SK-N-SH (cell line): Measurements from ENCODE around the gene MEGF8. TPM values are rescaled to one million over a fixed set of nuclear protein-coding genes. Genes with fewer than 3 reads are reported as not detected.

Experiments
- CTCF ChIA-PET: fragments of 300-600, 350-600 bp; formaldehyde crosslinking; extraction: SDS; loops from one replicate; lab custom pipeline; 2021; lab: Yijun Ruan, JAX
- POLR2A ChIA-PET: fragments of 350-600 bp; sonication (Branson Sonifier 250); formaldehyde crosslinking; extraction: SDS; loops from one replicate; lab custom pipeline; 2020; ENCODE audit warnings: antibody characterized with exemption, inconsistent platforms; lab: Yijun Ruan, JAX
- DNase-seq: peaks from one replicate; pipeline ENCODE4 v3.0.0; 2012
- H2AFZ ChIP-seq: fragments of 200-600 bp; sonication (generic); 2 replicates; pipeline ENCODE4 v1.8.1; 2016; ENCODE audit warnings: antibody characterized with exemption, mild to moderate bottlenecking, low read depth
- H3F3A ChIP-seq: fragments of 200-600 bp; sonication (generic); replicated peaks from 2 replicates; pipeline ENCODE3; 2016; ENCODE audit warnings: antibody characterized with exemption, mild to moderate bottlenecking; ENCODE audit not compliant: insufficient read depth
- H3K27ac ChIP-seq, 2 experiments: fragments of 200-500 bp in 1 of 2; fragments of 200-600 bp in 1 of 2; sonication (Bioruptor generic) in 1 of 2; sonication (generic), shearing (Covaris generic) in 1 of 2; 2 replicates each; pipeline versions ENCODE4 v1.5.1 to v1.6.1; 2014 to 2016; ENCODE audit warnings: low read depth in 2 of 2, inconsistent platforms in 1 of 2, low read length in 1 of 2, mild to moderate bottlenecking in 1 of 2, mixed read lengths in 1 of 2
- H3K27me3 ChIP-seq: fragments of 200-600 bp; sonication (generic), shearing (Covaris generic); 2 replicates; pipeline ENCODE4 v1.6.1; 2016; ENCODE audit warnings: mixed run types; ENCODE audit not compliant: insufficient read depth
- H3K36me3 ChIP-seq, 2 experiments: fragments of 200-500 bp in 1 of 2; fragments of 200-600 bp in 1 of 2; sonication (Bioruptor generic) in 1 of 2; sonication (generic) in 1 of 2; replicated peaks in 1 of 2; 2 replicates each; pipeline versions ENCODE3 to v1.5.1; 2014 to 2016; ENCODE audit warnings: low read length in 1 of 2, mild to moderate bottlenecking in 1 of 2; ENCODE audit not compliant: insufficient read depth in 2 of 2, control insufficient read depth in 1 of 2
- H3K4me1 ChIP-seq, 2 experiments: fragments of 200-500 bp in 1 of 2; fragments of 200-600 bp in 1 of 2; sonication (Bioruptor generic) in 1 of 2; sonication (generic), shearing (Covaris generic) in 1 of 2; 2 replicates each; pipeline versions ENCODE4 v1.5.1 to v1.6.1; 2014 to 2016; ENCODE audit warnings: low read depth in 1 of 2, low read length in 1 of 2, mixed run types in 1 of 2; ENCODE audit not compliant: insufficient read depth in 2 of 2, control insufficient read depth in 1 of 2
- H3K4me2 ChIP-seq: fragments of 200-600 bp; sonication (generic), shearing (Covaris generic); 2 replicates; pipeline ENCODE4 v1.6.1; 2017; ENCODE audit warnings: mixed run types
- H3K4me3 ChIP-seq, 2 experiments: fragments of 200-500 bp in 1 of 2; fragments of 200-600 bp in 1 of 2; sonication (Bioruptor generic) in 1 of 2; sonication (generic), shearing (Covaris generic) in 1 of 2; 2 replicates each; pipeline versions ENCODE4 v1.5.1 to v1.8.1; 2014 to 2016; ENCODE audit warnings: low read depth in 2 of 2, inconsistent platforms in 1 of 2, low read length in 1 of 2, mild to moderate bottlenecking in 1 of 2, mixed read lengths in 1 of 2, moderate library complexity in 1 of 2
- H3K79me2 ChIP-seq: fragments of 200-600 bp; sonication (generic); 2 replicates; pipeline ENCODE4 v1.8.1; 2017; ENCODE audit warnings: mild to moderate bottlenecking; ENCODE audit not compliant: insufficient read depth
- H3K9ac ChIP-seq: fragments of 200-600 bp; sonication (generic); 2 replicates; pipeline ENCODE4 v1.6.1; 2017; ENCODE audit warnings: mixed run types
- H3K9me2 ChIP-seq: fragments of 200-600 bp; sonication (generic); 2 replicates; pipeline ENCODE4 v1.6.1; 2017; ENCODE audit warnings: mixed run types
- H3K9me3 ChIP-seq: fragments of 200-600 bp; sonication (generic); 2 replicates; pipeline ENCODE4 v1.6.1; 2017; ENCODE audit warnings: mixed run types, mild to moderate bottlenecking, moderate library complexity
- H4K20me1 ChIP-seq: fragments of 200-600 bp; sonication (generic); 2 replicates; pipeline ENCODE4 v1.6.1; 2017; ENCODE audit warnings: mild to moderate bottlenecking, mixed run types; ENCODE audit not compliant: insufficient read depth
- CTCF ChIP-seq: fragments of 200-600 bp; sonication (generic); IDR thresholded peaks from 2 replicates; pipeline ENCODE4 v1.6.1; 2017; ENCODE audit warnings: antibody characterized with exemption, mild to moderate bottlenecking, moderate library complexity
- EP300 ChIP-seq, 2 experiments: IDR thresholded peaks; 2 replicates each; pipeline versions ENCODE4 v1.4.0 to v1.6.1; 2012; ENCODE audit warnings: borderline replicate concordance in 1 of 2, low read depth in 1 of 2, low read length in 1 of 2
- EZH2phosphoT487 ChIP-seq: fragments of 200-600 bp; sonication (generic); IDR thresholded peaks from 2 replicates; pipeline ENCODE4 v1.6.1; 2017; ENCODE audit warnings: low read depth, mixed run types, mild to moderate bottlenecking, antibody characterized with exemption, moderate library complexity, borderline replicate concordance
- FOSL2 ChIP-seq: IDR thresholded peaks from 2 replicates; pipeline ENCODE4 v1.4.0; 2012; ENCODE audit warnings: low read depth, mild to moderate bottlenecking, moderate library complexity, borderline replicate concordance
- IRF3 ChIP-seq: fragments of 150-350 bp; IDR thresholded peaks from 2 replicates; pipeline ENCODE4 v1.6.1; 2016; ENCODE audit warnings: mild to moderate bottlenecking, low read depth, low read length
- JUND ChIP-seq: IDR thresholded peaks from 2 replicates; pipeline ENCODE4 v1.4.0; 2012
- POLR2AphosphoS5 ChIP-seq: IDR thresholded peaks from 2 replicates; pipeline ENCODE4 v1.6.1; 2012; ENCODE audit warnings: low read depth, low read length
- RAD21 ChIP-seq: IDR thresholded peaks from 2 replicates; pipeline ENCODE4 v1.6.1; 2012; ENCODE audit warnings: mild to moderate bottlenecking, low read length
- TEAD4 ChIP-seq: IDR thresholded peaks from 2 replicates; pipeline ENCODE4 v1.4.0; 2012; ENCODE audit warnings: mild to moderate bottlenecking, borderline replicate concordance; ENCODE audit not compliant: insufficient read depth
- YY1 ChIP-seq: IDR thresholded peaks from 2 replicates; pipeline ENCODE4 v1.4.0; 2012; ENCODE audit warnings: low read depth, mild to moderate bottlenecking
- ZBTB33 ChIP-seq: IDR thresholded peaks from 2 replicates; pipeline ENCODE4 v1.4.0; 2012; ENCODE audit warnings: low read depth, borderline replicate concordance
- WGBS: methylation state at CpG from one replicate; pipeline ENCODE4 v1.1.6; 2017; ENCODE audit warnings: low lambda C conversion rate; 5-methylcytosine and 5-hydroxymethylcytosine counted together
- polyA plus RNA-seq, 3 experiments: library from polyadenylated mRNA; depleted of rRNA; stranded (reverse); fragments of >200 nt; gene quantifications; 2 replicates each; pipeline ENCODE4 v1.2.3, GENCODE V29; 2012

The MEGF8 gene
- polyA plus RNA-seq, 1 of the 3 experiments (the other 2 are of a cell fraction): 19.1 TPM

GRCh38 chr19:42324655-42325307 is 654 bp upstream of the MEGF8 start:
- Histone ChIP-seq H3K79me2 (peaks cover 36% of the 10 kb centered on the region), H2AFZ (peak overlapping the region; percentile 96), H3K36me3 (no peaks in the 10 kb centered on the region), H3K27me3 (no peaks in the 10 kb centered on the region), H3K4me3 (peak overlapping the region; percentile 14 to 99; a peak in 2 of 4 replicates), H3F3A (no peaks in the 10 kb centered on the region), H3K9me2 (no peaks in the 10 kb centered on the region), H3K4me1 (peaks cover 8 to 16% of the 10 kb centered on the region in 2 experiments; a peak in 1 of 4 replicates), H3K9me3 (no peaks in the 10 kb centered on the region), H3K9ac (no peak overlapping the region), H3K4me2 (peak overlapping the region; percentile 68), H4K20me1 (no peaks in the 10 kb centered on the region; the same call in 1 of the 2 replicates), H3K27ac (peak overlapping the region in 1 of 2 experiments; percentile 36; a peak in 1 of 4 replicates)
- no peak for DNase-seq
- ChIA-PET CTCF (interaction anchor here (1.6 kb wide), 1 partner anchor 28 kb away, joined by 4 read pairs; no protein-coding TSS in a partner anchor), POLR2A (no interaction called here)
- no peak for TF ChIP-seq YY1
- WGBS: 26% methylated on average over 28 of the region's 38 CpGs

- H3K79me2 ChIP-seq: peaks cover 39% of the 10 kb centered on the region
- no peaks in the 10 kb centered on the region; the same call in 1 of the 2 replicates for H4K20me1 ChIP-seq
- H3K9me2 ChIP-seq: no peaks in the 10 kb centered on the region
- H3K27ac ChIP-seq: peak overlapping the region; percentile 69 to 71
- ChIA-PET CTCF (no interaction called here), POLR2A (no interaction called here)
- no peaks in the 10 kb centered on the region for H3K27me3 ChIP-seq
- TF ChIP-seq CTCF (peak; percentile 34), IRF3 (no peak)
- H3K4me2 ChIP-seq: peak overlapping the region; percentile 99
- no peaks in the 10 kb centered on the region for H3K36me3 ChIP-seq
- peak overlapping the region; percentile 93 for H3K9ac ChIP-seq
- H3K4me1 ChIP-seq: peaks cover 8 to 16% of the 10 kb centered on the region in 2 experiments; a peak in 1 of 4 replicates
- peak overlapping the region; percentile 80 to 99 for H3K4me3 ChIP-seq
- DNase-seq: peak; percentile 62
- 20% methylated on average over 14 of the region's 37 CpGs for WGBS
- H3F3A ChIP-seq: no peaks in the 10 kb centered on the region
- no peaks in the 10 kb centered on the region for H3K9me3 ChIP-seq
- peak overlapping the region; percentile 99 for H2AFZ ChIP-seq
Observed at GRCh38 chr19:42325896-42326771, 699 bp downstream of the MEGF8 start.

GRCh38 chr19:42326969-42327368 is 1.5 kb downstream of the MEGF8 start:
- TF ChIP-seq RAD21 (no peak), YY1 (no peak), ZBTB33 (no peak), JUND (no peak), EZH2phosphoT487 (no peak), TEAD4 (no peak), EP300 (IDR thresholded peaks at IDR 0.05; ENCODE audit: borderline replicate concordance in 1 of 2, low read depth in 1 of 2, low read length in 1 of 2) (no peak), FOSL2 (no peak), POLR2AphosphoS5 (no peak)
- POLR2A ChIA-PET: no interaction called here
- DNase-seq: no peak
- H3F3A ChIP-seq: no peaks in the 10 kb centered on the region
- H3K36me3 ChIP-seq: no peaks in the 10 kb centered on the region
- no peaks in the 10 kb centered on the region; the same call in 1 of the 2 replicates for H4K20me1 ChIP-seq
- H3K27me3 ChIP-seq: no peaks in the 10 kb centered on the region
- no peaks in the 10 kb centered on the region for H3K9me3 ChIP-seq
- peaks cover 8 to 16% of the 10 kb centered on the region in 2 experiments; a peak in 1 of 4 replicates for H3K4me1 ChIP-seq
- no peak overlapping the region for H2AFZ ChIP-seq
- H3K9ac ChIP-seq: peak overlapping the region; percentile 93; the same call in 1 of the 2 replicates
- H3K27ac ChIP-seq: no peak overlapping the region
- H3K4me2 ChIP-seq: peak overlapping the region; percentile 99
- CTCF ChIA-PET: interaction anchor here (1.2 kb wide), 1 partner anchor 47 kb away, joined by 3 read pairs; no protein-coding TSS in a partner anchor
- peak overlapping the region in 1 of 2 experiments; percentile 99; a peak in 2 of 4 replicates for H3K4me3 ChIP-seq
- H3K9me2 ChIP-seq: no peaks in the 10 kb centered on the region
- peaks cover 39% of the 10 kb centered on the region for H3K79me2 ChIP-seq
